Astrocyte (in vitro differentiated cells and primary cell): ENCODE data around the gene BATF.

Source experiments
- CTCF ChIP-seq: IDR thresholded peaks from 2 replicates; pipeline ENCODE4 v1.5.1; 2011; ENCODE audit warnings: low read depth, mild to moderate bottlenecking, inconsistent platforms, low read length, moderate library complexity; ENCODE audit not compliant: insufficient read depth
- EZH2 ChIP-seq: IDR thresholded peaks from 2 replicates; pipeline ENCODE4 v1.6.1; 2012; ENCODE audit warnings: mild to moderate bottlenecking, low read length, inconsistent platforms; ENCODE audit not compliant: insufficient read depth

GRCh38 chr14:75568791-75569190, 46.5 kb downstream of the BATF start:
- TF ChIP-seq CTCF, result no peak
- no peak for TF ChIP-seq EZH2
